GM12878 (cell line): Measurements from ENCODE around the gene ACOT4. TPM values are rescaled to one million over a fixed set of nuclear protein-coding genes. Genes with fewer than 3 reads are reported as not detected.
A peak's percentile ranks its signal among the peaks of the same experiment; 100 is the strongest.

Source experiments
- CHD1 ChIP-seq: IDR thresholded peaks from 2 replicates; pipeline ENCODE4 v1.6.1; 2012; ENCODE audit warnings: low read depth, low read length, improper control_type of control experiment
- EED ChIP-seq: sonication (generic); IDR thresholded peaks from 2 replicates; pipeline ENCODE4 v1.6.1; 2016; ENCODE audit warnings: antibody characterized with exemption, low read depth
- ELK1 ChIP-seq: IDR thresholded peaks from 2 replicates; pipeline ENCODE4 v1.6.1; 2012; ENCODE audit warnings: low read depth, low read length, improper control_type of control experiment
- EZH2 ChIP-seq: IDR thresholded peaks from 2 replicates; pipeline ENCODE4 v1.6.1; 2012; ENCODE audit warnings: low read depth, mild to moderate bottlenecking, control low read depth, inconsistent platforms, low read length, borderline replicate concordance; ENCODE audit not compliant: control insufficient read depth
- GATAD2B ChIP-seq: fragments of 450-650 bp; conservative IDR thresholded peaks from 2 replicates; pipeline ENCODE4 v1.6.1; 2017; ENCODE audit warnings: low read depth, mild to moderate bottlenecking, moderate library complexity
- IKZF2 ChIP-seq, 2 experiments: fragments of 450-650 bp; IDR thresholded peaks; 2 replicates each; pipeline ENCODE4 v1.6.1; 2017; ENCODE audit warnings: mild to moderate bottlenecking in 2 of 2, moderate library complexity in 2 of 2
- KAT2A ChIP-seq: conservative IDR thresholded peaks from 2 replicates; pipeline ENCODE4 v1.6.1; 2011; ENCODE audit warnings: low read depth, low read length; ENCODE audit not compliant: control insufficient read depth
- MTA3 ChIP-seq: IDR thresholded peaks from 2 replicates; pipeline ENCODE4 v1.6.1; 2012; ENCODE audit warnings: low read length, inconsistent platforms, borderline replicate concordance
- NBN ChIP-seq: fragments of 450-650 bp; IDR thresholded peaks from 2 replicates; pipeline ENCODE4 v1.6.1; 2016
- NFXL1 ChIP-seq: fragments of 450-650 bp; IDR thresholded peaks from 2 replicates; pipeline ENCODE4 v1.6.1; 2017; ENCODE audit warnings: antibody characterized with exemption, mild to moderate bottlenecking, borderline replicate concordance
- NFYB ChIP-seq: IDR thresholded peaks from 2 replicates; pipeline ENCODE4 v1.6.1; 2011; ENCODE audit warnings: low read depth, mild to moderate bottlenecking, low read length, improper control_type of control experiment, moderate library complexity; ENCODE audit not compliant: insufficient read depth
- NR2C2 ChIP-seq: IDR thresholded peaks from 2 replicates; pipeline ENCODE4 v1.6.1; 2011; ENCODE audit warnings: borderline replicate concordance, low read depth; ENCODE audit not compliant: control insufficient read depth, insufficient read length
- SREBF1 ChIP-seq: IDR thresholded peaks from 2 replicates; pipeline ENCODE4 v1.6.1; 2012; ENCODE audit warnings: mild to moderate bottlenecking, low read length
- ZNF687 ChIP-seq: fragments of 450-650 bp; IDR thresholded peaks from 2 replicates; pipeline ENCODE4 v1.6.1; 2017; ENCODE audit warnings: mild to moderate bottlenecking, moderate library complexity
- polyA plus RNA-seq, 11 experiments: library from polyadenylated mRNA; depleted of rRNA in 4 of 11; unstranded in 6 of 11; stranded (reverse) in 5 of 11; fragments of >200 nt; fragmentation: Nextera tagmentation in 4 of 11; fragmentation: Illumina TruSeq in 1 of 11; extraction: Ambion mirVana in 4 of 11; extraction: Trizol in 1 of 11; gene quantifications; 1 replicate in 1 of 11; 2 replicates in 10 of 11; pipeline versions ENCODE4 v1.2.1 to v1.2.3, GENCODE V29; 2011 to 2016; ENCODE audit warnings: inconsistent platforms in 2 of 11, missing spikeins in 2 of 11, low read depth in 1 of 11
- total RNA-seq, 4 experiments: library from RNA; depleted of rRNA in 3 of 4; stranded (reverse); fragments of >200 nt in 3 of 4; fragmentation: Illumina TruSeq in 1 of 4; extraction: Trizol in 1 of 4; gene quantifications; 2 replicates each; pipeline versions ENCODE4 v1.2.1 to v1.2.3, GENCODE V29; 2013 to 2021
- TF ChIP-seq, protein P1 (sequence below): IDR thresholded peaks from 2 replicates; pipeline ENCODE4 v1.6.1; 2012; ENCODE audit warnings: improper control_type of control experiment, low read depth, low read length; ENCODE audit not compliant: insufficient replicate concordance
- TF ChIP-seq, protein P2 (sequence below): IDR thresholded peaks from 2 replicates; pipeline ENCODE4 v1.6.1; 2011; ENCODE audit warnings: low read depth, low read length, improper control_type of control experiment, borderline replicate concordance

The ACOT4 gene
- total and polyA plus RNA-seq, 10 of the 15 experiments (the other 5 are each of a cell fraction or from before 2014, with no cell fraction given), result 0.68 to 3.8 (median 2.0) TPM

DNA sequence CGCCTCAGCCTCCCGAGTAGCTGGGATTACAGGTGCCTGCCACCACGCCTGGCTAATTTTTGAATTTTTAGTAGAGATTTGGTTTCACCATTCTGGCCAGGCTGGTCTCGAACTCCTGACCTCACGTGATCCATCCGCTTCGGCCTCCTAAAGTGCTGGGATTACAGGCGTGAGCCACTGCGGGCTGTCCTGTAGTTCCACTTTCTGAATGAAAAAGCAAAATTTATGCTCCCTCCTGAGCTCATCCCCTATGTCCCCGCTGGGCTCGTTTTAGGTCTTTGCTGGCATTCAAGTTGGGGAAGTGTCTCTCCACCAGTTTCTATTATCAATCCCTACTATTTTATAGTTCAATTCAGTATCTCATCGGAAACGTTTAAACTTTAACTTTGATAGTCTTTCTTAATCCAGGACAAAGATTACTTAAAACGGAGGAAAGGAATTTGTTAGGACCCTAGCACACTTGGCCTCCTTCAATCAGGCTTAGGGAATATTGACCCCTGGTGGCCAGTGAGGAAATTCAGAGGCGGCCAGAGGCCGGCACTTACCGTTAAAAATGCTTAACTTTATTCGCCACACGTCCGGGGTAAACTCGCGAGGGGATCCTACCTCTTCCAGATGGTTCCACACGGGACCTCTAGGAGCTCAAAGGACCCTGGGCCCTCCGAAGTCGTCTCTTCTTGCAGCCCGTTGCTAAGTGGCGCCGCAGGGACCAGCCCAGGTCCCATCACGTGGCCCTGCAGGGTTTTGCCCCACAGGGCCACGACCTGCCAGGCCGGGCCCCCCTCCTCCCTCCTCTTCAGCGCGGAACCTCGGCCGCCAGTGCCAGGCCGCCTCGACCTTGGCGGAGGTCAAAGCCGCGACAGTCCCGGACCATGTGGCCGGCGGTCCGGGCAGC, 41.7 kb downstream of the ACOT4 start (continued):
- TF ChIP-seq, protein P1, sequence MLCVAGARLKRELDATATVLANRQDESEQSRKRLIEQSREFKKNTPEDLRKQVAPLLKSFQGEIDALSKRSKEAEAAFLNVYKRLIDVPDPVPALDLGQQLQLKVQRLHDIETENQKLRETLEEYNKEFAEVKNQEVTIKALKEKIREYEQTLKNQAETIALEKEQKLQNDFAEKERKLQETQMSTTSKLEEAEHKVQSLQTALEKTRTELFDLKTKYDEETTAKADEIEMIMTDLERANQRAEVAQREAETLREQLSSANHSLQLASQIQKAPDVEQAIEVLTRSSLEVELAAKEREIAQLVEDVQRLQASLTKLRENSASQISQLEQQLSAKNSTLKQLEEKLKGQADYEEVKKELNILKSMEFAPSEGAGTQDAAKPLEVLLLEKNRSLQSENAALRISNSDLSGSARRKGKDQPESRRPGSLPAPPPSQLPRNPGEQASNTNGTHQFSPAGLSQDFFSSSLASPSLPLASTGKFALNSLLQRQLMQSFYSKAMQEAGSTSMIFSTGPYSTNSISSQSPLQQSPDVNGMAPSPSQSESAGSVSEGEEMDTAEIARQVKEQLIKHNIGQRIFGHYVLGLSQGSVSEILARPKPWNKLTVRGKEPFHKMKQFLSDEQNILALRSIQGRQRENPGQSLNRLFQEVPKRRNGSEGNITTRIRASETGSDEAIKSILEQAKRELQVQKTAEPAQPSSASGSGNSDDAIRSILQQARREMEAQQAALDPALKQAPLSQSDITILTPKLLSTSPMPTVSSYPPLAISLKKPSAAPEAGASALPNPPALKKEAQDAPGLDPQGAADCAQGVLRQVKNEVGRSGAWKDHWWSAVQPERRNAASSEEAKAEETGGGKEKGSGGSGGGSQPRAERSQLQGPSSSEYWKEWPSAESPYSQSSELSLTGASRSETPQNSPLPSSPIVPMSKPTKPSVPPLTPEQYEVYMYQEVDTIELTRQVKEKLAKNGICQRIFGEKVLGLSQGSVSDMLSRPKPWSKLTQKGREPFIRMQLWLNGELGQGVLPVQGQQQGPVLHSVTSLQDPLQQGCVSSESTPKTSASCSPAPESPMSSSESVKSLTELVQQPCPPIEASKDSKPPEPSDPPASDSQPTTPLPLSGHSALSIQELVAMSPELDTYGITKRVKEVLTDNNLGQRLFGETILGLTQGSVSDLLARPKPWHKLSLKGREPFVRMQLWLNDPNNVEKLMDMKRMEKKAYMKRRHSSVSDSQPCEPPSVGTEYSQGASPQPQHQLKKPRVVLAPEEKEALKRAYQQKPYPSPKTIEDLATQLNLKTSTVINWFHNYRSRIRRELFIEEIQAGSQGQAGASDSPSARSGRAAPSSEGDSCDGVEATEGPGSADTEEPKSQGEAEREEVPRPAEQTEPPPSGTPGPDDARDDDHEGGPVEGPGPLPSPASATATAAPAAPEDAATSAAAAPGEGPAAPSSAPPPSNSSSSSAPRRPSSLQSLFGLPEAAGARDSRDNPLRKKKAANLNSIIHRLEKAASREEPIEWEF, result no peak
- TF ChIP-seq SREBF1, result no peak
- peak; percentile 46; the same call in 1 of the 2 replicates for TF ChIP-seq NBN
- no peak for TF ChIP-seq MTA3
- no peak for TF ChIP-seq EZH2
- no peak for TF ChIP-seq NR2C2
- TF ChIP-seq CHD1, result no peak
- no peak for TF ChIP-seq KAT2A
- TF ChIP-seq ELK1, result no peak
- no peak for TF ChIP-seq NFYB
- TF ChIP-seq, protein P2, sequence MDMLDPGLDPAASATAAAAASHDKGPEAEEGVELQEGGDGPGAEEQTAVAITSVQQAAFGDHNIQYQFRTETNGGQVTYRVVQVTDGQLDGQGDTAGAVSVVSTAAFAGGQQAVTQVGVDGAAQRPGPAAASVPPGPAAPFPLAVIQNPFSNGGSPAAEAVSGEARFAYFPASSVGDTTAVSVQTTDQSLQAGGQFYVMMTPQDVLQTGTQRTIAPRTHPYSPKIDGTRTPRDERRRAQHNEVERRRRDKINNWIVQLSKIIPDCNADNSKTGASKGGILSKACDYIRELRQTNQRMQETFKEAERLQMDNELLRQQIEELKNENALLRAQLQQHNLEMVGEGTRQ, result peak; percentile 43
- TF ChIP-seq NFXL1, result no peak
- peak; percentile 51 for TF ChIP-seq GATAD2B
- TF ChIP-seq IKZF2 (IDR thresholded peaks at IDR 0.05), result no peak
- TF ChIP-seq ZNF687, result no peak; the same call in 1 of the 2 replicates
- no peak for TF ChIP-seq EED
